GDM1 (cell line): ENCODE results near the gene PLXNA4.

Experiments used
- DNase-seq: peaks from one replicate; lab custom pipeline; 2025; lab: John Stamatoyannopoulos, UW

The PLXNA4 gene

GRCh38 chr7:132588596-132588995, 12.3 kb upstream of the PLXNA4 start:
- DNase-seq, result no peak

DNA sequence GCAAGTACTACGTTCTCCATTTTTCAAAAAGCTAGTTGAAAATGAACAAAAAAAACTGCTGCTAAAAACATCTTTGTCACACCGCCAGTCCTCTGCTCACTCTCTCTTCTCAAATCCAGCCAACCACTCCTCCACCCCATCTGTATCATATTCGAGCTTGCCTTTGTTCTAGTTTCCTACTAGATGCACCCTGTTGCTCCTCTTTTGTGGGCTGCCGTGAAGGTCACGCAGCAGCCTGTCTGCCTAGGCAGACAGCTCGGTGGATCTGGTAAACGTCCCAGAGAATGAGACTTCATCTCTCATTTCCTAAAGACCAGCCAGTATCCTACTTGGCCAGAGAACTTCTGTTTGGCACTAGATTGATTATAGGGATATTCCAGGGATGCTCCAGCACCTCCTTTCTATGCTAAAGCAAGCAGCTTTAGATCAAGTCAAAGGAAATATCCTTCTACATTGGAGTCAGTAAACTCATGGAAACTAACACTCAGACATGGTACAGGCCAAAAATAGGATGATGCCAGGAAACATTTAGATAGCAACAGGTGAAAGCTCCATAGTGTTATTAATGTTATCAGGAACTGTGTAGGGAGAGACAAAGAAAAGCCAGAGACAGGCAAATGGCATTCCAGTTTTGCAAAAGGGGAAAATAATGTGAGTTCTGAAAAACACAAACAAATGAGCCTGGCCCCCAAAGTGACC, 8.7 kb upstream of the PLXNA4 start:
- DNase-seq, result no peak

DNA sequence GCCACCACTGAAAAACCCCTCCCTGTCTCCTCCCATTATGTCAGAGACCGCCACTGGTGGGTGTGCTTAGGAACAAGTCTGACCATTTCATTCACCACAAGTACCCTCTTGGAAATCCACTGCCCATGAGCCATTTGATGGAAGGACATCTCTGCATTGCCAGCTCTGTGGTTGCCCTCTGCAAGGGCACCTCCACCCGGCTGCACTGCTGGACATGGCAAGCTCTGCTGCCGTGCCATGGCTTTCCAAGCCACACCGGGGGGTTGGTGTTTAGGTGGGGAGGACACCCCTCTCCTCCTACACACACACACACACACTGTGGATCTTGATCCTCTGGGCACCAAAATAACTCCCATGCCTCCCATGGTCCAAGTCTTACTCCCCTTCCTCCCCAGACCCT, 5.2 kb upstream of the PLXNA4 start:
- no peak for DNase-seq

GRCh38 chr7:132580717-132581285, 4.5 kb upstream of the PLXNA4 start:
- peak; percentile 71 for DNase-seq

DNA sequence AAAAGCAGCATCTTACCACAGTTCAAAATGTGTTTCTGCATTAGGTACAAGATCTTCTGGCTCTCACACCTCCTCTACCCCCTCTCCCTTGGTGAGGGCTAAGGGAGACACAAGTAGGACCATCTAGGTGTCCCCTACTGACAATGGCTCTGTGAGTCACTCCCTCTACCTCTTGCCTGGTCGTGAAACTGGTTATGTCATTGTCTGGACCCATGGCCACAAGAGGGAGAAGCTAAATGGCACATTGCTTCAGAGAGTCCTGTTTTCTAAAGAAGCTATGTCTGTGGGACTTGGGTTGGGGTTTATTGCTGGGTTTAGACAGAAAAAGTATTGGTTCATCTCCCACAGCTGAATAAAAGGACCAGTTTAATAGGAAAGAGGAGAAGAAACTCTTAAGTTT, 4.0 kb upstream of the PLXNA4 start:
- no peak for DNase-seq

GRCh38 chr7:132579260-132579899, 3.1 kb upstream of the PLXNA4 start:
- no peak for DNase-seq

DNA sequence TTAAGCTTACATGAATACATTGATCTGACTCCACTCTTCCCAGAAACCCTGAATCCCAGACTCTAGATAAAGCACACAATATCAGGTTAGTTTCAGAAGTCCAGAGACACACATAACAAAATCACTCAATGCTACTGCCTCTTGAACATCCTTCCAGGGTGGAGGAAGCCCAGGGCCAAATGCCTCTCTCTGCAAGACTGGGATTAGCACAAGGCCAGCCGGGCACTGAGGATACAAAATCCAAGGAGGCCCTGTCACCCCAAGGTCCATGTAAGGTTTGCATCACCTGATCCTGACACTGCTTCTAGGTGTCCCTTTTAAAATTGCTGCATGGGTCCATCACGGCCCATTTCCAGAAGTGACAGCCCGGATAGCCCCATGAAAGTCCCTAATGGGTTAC, 2.6 kb upstream of the PLXNA4 start:
- DNase-seq, result no peak

- DNase-seq, result no peak
These were observed 1.7 kb upstream of the PLXNA4 start for GRCh38 chr7:132578050-132578370.

DNA sequence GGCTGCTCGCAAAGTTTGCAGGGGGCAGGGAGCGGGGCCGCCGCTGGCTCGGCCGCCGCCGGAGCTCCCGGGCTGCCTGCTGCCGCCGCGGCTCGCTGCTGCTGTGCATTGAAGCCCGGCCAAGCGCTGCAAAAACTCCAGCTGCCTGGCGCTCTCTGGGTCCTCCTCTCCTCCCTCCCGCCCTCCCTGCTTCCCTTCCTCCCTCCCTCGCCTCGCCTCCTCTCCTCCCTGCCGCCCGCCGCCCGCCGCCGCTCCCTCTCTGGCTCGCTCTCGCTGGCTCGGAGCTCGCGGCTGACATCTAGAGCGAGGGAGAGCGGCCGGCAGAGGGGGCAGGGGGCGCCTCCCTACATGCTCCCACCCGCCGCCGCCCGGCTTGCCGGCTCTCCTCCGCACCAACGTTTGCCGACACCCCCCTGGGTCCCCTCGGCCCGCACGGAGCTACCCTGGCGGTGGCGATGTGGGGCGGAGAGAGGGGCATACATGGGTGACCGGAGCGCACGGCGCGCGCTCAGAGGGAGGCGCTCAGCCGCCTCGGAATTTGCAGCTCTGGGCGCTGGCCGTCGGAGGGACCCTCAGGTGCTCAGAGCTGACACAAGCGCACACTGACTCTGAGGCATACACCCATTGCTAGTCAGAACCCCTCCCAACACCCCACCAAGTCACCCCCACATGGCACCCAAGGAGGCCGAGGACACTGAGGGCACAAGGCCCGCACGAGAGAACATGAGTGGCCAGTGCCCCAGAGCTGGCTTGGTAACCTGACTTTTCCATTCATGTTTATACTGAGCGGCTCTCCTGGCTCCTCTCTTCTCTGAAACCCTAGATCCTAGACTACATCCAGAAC, 1.2 kb upstream of the PLXNA4 start:
- DNase-seq, result peak; percentile 52

GRCh38 chr7:132576721-132577085, 433 bp upstream of the PLXNA4 start:
- no peak for DNase-seq

DNA sequence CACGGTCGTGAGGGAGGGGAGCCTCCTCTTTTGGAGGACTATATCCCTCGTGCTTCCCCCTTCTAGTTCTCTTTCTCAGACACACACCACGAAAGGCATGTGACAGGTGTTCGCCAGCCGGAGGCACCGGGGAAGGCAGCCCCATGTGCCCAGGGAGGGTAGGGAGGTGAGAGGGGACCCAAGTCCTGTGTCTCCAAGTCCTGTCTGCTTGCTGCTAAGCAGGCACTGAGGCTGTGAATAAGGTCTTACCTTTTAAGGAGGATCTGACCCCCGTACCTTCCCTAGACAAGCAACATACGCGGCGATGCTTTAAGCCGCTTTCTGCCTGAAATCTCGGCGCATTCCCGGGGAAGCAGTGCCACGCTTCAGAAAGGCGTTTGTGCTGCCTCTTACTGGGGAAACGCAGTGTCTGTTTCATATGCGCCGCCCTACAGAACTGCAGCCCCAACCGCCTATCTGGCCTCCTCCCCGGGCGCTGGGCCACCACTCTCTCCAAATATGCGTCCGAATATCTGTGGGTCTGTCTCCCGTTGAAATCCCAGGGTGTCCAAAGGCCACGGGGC, 770 bp downstream of the PLXNA4 start:
- DNase-seq, result peak; percentile 15

- no peak for DNase-seq
These were observed 2.0 kb downstream of the PLXNA4 start for GRCh38 chr7:132574223-132574622.

DNA sequence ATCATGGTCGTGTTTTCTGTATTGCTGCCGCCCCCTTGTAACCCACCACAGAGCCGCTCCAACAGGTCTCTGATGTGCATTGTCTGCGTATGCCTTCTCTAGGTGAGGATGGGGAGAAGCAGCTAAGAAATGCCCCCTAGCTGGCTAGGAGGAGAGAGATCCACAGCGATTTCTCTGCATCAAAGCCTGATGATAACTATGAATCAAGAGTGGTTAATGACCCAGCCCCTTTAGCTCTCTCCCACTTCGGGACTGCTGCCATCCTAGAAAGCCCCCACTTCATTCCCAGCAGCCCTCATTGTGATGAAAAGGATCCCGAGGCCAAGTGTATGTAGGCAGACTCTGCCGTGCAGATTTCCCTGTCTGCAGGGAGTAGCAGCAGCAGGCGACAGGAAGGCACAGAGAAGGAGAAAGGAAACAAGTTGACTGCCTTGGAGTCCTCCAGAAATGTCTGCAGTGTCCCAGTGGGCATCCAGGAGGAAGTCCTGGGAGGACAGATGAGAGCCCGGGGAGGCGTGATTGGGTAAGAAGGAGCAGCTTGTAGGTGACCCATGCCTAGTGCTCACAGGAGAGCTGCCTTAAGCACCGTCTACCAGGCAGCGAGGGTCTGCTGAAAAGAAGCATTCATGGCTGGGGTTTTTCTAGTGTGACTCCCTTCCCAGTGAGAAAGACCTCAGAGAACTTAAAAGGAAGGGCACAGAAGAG, 2.9 kb downstream of the PLXNA4 start:
- DNase-seq, result no peak

DNA sequence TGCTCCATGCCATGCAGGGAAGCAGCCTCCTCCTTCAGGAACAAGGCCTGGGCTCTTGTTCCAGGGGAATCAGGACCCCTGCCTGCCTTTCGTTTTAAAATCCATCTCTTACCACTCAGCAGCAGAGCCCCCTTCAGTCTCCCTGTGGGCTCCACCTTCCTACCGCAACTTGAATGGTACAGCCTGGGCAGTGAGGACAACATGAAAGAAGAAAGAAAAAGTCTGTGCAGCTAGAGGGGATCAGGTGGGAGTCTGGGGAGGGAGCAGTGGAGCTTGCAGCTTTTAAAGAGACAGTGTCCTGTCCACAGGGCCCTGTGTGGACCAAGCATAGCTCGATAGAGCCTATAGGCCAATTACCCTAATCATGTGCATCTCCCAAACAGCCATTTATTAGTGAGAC, 3.7 kb downstream of the PLXNA4 start:
- DNase-seq, result no peak

DNA sequence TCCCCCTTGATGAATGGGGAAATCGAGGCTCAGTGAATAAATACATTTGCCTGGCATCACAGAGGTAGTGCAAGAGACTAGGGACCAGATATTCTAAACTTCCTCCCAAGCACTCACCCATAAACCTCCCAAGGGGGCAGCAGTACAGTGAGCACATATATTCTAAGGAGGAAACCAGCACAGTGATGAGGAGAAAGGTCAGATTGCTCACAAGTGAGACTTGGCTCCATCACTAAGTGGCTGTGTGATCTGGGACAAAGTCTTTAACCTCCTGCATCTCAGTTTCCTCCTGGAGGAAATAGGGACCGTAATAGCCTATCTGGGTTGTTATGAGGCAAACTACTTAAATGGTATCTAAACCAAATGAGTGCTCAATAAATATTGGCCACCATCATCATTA, 4.3 kb downstream of the PLXNA4 start:
- no peak for DNase-seq

DNA sequence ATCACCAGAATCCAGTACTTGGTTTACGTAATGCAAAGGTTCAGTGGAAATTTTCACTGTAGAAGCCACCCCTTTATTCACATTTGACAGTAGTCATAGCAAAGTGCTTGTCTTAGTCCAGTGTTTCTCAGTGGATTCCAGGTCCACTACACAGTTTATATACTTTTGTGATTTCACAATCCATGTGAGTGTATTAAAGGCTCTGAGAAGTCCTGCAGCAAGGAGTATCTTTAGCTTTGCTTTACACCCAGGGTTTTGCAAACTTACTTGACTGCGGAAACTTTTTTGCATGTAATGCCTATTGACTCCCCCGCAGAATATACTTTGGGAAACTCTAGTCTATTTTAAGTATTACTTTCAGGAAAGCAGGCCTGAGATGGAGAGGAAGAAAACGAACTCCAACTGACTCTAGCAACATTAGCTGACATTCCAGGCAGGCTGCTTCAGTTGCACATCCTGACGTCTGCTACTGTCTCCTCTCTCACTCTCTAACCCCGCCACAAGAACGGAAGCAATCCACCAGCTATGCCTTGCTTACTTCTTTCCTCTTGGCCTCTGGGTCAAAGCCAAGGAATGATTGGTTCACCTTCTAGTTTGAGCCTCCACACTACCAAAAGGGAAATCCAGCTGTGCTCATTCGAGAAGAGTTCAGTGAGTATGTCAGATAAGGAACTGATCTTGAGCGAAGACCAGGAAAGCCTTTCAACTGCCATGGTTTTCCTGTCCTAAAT, 6.2 kb downstream of the PLXNA4 start:
- peak; percentile 68 for DNase-seq

DNA sequence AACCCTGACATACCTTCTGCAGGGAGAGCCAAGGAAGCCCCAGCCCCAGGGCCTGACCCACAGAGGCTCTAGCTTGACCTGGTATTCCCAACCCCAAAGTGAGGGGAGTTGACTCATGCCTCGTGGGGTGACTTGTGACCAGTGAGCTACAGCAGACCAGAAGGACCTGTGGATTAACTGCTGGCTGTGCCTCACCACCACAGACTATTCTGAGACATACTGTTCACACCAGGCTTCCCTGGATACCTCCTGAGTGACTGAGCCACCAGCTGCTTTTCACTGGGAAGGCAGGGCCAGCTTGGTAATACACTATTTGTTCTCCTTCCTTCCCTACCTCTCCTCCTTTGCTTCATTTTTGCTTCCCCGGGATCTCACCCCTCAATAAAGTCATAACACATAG, 7.3 kb downstream of the PLXNA4 start:
- DNase-seq, result no peak

DNA sequence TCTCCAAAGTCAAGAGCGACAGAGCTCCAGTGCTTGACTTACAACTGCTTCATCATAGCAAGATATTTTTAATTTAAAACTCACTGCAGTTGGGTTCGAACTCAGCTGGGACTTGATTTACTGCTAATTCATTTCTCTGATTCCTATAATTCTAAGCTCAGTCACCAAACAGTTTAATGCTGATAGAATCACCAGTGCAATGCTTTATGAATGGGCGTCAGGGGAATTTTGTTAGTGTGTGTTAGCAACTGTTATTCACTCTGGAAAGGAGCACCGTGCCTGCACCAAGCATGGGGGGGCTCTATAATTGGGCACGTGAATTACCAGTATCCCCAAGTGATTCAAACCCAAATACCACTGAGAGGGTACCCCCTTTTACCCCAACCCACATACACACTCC, 10.4 kb downstream of the PLXNA4 start:
- no peak for DNase-seq

- DNase-seq, result no peak
These were observed 10.8 kb downstream of the PLXNA4 start for GRCh38 chr7:132565441-132565840.

GRCh38 chr7:132564849-132565248, 11.4 kb downstream of the PLXNA4 start:
- DNase-seq, result no peak

DNA sequence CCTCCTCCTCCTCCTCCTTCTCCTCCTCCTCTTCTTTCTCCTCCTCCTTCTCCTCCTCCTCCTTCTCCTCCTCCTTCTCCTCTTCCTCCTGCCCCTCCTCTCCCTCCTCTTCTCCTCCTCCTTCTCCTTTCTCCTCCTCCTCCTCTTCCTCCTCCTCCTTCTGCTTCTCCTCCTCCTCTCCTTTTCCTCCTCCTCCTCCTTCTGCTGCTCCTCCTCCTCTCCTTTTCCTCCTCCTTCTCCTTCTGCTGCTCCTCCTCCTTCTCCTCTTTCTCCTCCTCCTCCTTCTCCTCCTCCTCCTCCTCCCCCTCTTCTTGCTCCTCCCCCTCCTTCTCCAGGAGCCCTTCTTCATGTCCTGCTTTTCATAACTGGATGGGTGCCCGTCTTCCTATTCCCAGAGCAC, 12.2 kb downstream of the PLXNA4 start:
- no peak for DNase-seq
